Right hindlimb (tissue), 1 donor: ENCODE results near the gene PRAME.
"Not testable (repeated sequence)": the region's sequence is repeated elsewhere in the genome, so short reads cannot be mapped to it uniquely, and the experiment has no call there.

Experiments used
- DNase-seq: peaks from one replicate; pipeline ENCODE4 v3.0.0-alpha.2; 2018

PRAME gene

GRCh38 chr22:22548910-22549309 is 10.2 kb downstream of the PRAME start:
- DNase-seq: no peak

DNA sequence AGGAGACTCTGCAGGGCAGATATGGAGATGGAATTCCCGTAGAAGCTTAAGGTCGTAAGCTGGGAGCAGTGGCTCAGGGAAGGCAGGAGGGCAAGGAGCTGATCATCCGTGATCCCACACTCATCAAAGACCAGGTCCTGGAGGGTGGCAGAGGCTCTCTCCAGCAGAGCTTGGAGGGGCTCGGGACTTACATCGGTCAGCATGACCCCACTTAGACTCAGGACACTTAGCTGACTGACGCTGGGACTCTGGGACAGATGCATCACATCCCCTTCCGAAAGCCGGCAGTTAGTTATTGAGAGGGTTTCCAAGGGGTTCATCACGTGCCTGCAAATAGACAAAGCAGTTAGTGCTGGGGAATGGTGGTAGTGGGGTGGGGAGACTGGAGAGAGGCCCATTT is 10.7 kb downstream of the PRAME start:
- no peak for DNase-seq

- no peak for DNase-seq
These were observed 11.3 kb downstream of the PRAME start for GRCh38 chr22:22547692-22548300.

DNA sequence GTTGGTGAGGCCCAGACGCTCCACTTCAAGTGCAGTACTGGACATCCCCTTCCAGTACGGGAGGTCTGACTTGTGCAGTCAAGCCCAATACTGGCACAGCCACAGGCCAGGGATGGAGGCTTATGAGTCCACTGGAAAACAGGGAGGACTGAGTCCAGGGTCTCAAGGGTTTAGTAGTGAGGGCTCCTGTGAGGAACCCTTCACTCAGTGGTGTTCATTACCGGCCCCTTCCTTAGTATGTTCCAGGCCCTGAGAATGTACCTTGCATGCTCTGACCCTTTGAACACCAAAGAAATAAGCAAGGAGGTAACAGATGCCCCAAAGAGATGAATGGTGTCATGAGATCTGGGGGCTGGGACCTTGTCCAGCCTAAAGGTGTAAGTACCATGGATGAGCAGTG is 11.8 kb downstream of the PRAME start:
- no peak for DNase-seq

- no peak for DNase-seq
These were observed 12.6 kb downstream of the PRAME start for GRCh38 chr22:22546490-22546889.

GRCh38 chr22:22545084-22545483 is 14.0 kb downstream of the PRAME start:
- DNase-seq: no peak

DNA sequence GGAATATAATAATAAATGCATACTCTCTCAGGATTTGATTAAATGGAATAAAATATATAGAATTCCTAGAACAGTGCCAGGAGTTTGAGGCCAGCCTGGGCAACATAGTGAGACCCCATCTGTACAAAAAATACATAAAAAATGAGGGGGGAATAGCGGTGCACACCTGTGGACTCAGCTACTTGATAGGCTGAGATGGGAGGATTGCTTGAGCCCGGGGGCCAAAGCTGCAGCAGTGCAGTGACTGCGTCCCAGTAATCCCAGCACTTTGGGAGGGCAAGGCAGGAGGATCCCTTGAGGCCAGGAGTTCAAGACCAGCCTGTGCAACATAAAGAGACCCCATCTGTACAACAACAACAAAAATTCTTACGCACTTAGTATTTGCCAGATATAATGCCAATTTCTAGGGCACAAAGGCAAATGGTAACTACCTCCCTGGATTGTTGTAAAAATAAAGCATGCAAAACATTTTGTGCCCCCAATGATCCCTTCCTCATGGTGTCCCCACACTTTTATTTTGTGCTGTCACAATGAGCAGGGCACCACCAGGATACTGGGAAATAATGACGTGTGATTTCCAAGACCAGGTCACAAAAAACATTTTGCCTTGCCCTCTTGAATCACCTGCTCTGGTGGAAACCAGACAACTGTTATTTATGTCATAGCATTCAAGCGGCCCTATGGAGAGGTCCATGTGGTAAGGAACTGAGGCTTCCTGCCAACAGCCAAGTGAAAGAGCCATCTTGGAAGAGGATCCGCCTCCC is 20.7 kb downstream of the PRAME start:
- DNase-seq: no peak

DNA sequence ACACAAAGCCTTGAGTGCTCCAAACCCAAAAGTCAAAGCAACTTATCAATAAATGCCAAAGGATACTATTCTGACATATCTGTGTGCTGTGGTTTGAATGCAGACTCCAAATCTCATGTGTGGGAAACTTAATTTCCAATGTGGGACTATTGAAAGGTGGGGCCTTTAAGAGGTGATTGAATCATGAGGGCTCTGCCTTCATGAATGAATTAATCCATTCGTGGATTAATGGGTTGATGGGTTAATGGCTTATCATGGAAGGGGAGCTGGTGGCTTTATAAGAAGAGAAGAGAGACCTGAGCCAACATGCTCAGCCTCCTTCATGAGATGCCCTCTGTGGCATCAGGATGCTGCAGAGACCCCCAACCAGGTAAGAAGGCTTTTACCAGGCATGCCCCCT is 22.1 kb downstream of the PRAME start:
- no peak for DNase-seq

- DNase-seq: no peak
These were observed 22.6 kb downstream of the PRAME start for GRCh38 chr22:22536515-22536914.

DNA sequence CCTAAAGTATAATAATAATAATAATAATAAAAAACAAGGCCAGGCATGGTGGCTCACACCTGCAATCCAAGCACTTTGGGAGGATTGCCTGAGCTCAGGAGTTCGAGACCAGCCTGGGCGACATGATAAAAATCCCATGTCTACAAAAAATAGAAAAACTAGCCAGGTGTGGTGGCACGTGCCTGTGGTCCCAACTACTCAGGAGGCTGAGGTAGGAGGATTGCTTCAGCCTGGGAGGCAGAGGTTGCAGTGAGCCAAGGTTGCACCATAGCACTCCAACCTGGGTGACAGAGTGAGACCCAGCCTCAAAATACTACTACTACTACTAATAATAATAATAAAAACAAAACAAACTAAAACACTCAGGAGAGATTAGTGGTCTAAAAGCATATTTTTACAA is 23.4 kb downstream of the PRAME start:
- DNase-seq: no peak

GRCh38 chr22:22534604-22535415 is 24.3 kb downstream of the PRAME start:
- DNase-seq: no peak

DNA sequence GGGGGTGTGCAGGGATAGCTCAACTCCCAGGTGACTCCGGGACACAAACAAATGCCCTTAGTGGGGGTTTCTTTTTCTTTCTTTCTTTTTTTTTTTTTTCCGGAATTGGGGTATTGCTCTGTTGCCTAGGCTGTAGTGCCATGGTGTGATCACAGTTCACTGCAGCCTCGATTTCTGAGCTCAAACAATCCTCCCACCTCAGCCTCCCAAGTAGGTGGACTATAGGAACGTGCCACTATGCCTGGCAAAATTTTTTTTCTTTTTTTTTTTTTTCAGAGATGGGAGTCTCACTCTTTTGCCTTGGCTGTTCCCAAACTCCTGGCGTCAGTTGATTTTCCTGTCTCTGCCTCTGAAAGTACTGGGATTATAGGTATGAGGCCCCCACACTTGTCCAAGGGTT is 25.2 kb downstream of the PRAME start:
- no peak for DNase-seq

GRCh38 chr22:22533417-22533816 is 25.6 kb downstream of the PRAME start:
- DNase-seq: no peak

DNA sequence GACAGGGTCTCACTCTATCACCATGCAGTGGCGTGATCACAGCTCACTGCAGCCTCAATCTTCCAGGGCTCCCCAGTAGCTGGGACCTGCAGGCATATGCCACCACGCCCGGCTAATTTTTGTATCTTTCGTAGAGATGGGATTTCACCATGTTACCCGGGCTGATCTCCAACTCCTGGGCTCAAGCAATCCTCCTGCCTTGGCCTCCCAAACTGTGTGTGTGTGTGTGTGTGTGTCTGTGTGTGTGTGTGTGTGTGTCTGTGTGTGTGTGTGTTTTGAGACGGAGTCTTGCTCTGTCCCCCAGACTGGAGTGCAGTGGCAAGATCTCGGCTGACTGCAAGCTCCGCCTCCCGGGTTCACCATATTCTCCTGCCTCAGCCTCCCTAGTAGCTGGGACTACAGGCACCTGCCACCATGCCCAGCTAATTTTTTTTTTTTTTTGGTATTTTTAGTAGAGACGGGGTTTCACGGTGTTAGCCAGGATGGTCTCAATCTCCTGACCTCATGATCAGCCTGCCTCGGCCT is 26.5 kb downstream of the PRAME start:
- DNase-seq: not testable (repeated sequence)

- no peak for DNase-seq
These were observed 27.1 kb downstream of the PRAME start for GRCh38 chr22:22531770-22532546.

- DNase-seq: no peak
These were observed 30.3 kb downstream of the PRAME start for GRCh38 chr22:22528780-22529179.

GRCh38 chr22:22527312-22527711 is 31.8 kb downstream of the PRAME start:
- no peak for DNase-seq

- no peak for DNase-seq
These were observed 32.7 kb downstream of the PRAME start for GRCh38 chr22:22526125-22526912.

GRCh38 chr22:22523494-22523893 is 35.6 kb downstream of the PRAME start:
- no peak for DNase-seq

DNA sequence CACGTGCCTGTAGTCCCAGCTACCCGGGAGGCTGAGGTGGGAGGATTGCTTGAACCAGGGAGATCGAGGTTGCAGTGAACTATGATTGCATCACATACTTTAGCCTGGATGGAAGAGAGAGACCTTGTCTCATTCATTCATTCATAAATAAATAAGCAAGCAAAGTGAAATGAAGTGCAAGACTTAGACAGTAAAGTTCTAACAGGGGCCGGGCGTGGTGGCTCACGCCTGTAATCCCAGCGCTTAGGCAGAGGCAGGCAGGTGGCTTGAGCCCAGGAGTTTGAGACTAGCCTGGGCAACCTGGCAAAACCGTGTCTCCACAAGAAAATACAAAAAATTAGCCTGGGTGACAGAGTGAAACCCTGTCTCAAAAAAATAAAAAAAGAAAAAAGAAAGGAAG is 37.4 kb downstream of the PRAME start:
- DNase-seq: no peak

GRCh38 chr22:22520667-22521602 is 38.1 kb downstream of the PRAME start:
- DNase-seq: no peak
